Type B pancreatic cell (in vitro differentiated cells): ENCODE data around the gene SCYGR1. TPM values are rescaled to one million over a fixed set of nuclear protein-coding genes. Genes with fewer than 3 reads are reported as not detected.

Experiments used
- DNase-seq: peaks from one replicate; pipeline ENCODE4 v3.0.0; 2021; ENCODE audit warnings: mixed read lengths; ENCODE audit not compliant: unreplicated experiment; ENCODE audit errors: extremely low spot score
- H3K27ac Mint-ChIP-seq: 2 replicates; pipeline ENCODE4 v1.8.0; 2021; ENCODE audit warnings: mild to moderate bottlenecking, mixed read lengths
- H3K27me3 Mint-ChIP-seq: 2 replicates; pipeline ENCODE4 v1.8.0; 2021; ENCODE audit warnings: mixed read lengths
- H3K36me3 Mint-ChIP-seq: 2 replicates; pipeline ENCODE4 v1.8.0; 2021; ENCODE audit warnings: mixed read lengths
- H3K4me1 Mint-ChIP-seq: one replicate; pipeline ENCODE4 v1.8.0; 2021; ENCODE audit warnings: mixed read lengths; ENCODE audit not compliant: unreplicated experiment
- H3K4me3 Mint-ChIP-seq: 2 replicates; pipeline ENCODE4 v1.8.0; 2021; ENCODE audit warnings: mild to moderate bottlenecking, mixed read lengths
- H3K9me3 Mint-ChIP-seq: 2 replicates; pipeline ENCODE4 v1.8.0; 2021; ENCODE audit warnings: mixed read lengths
- total RNA-seq: library from RNA; stranded (reverse); gene quantifications from 2 replicates; pipeline ENCODE4 v1.2.1, GENCODE V29; 2021; ENCODE audit warnings: low replicate concordance
- TF ChIP-seq, protein P1 (sequence below): fragments of 200-600 bp; sonication (generic); conservative IDR thresholded peaks from 2 replicates; pipeline ENCODE4 v1.5.0; 2021; ENCODE audit warnings: antibody characterized with exemption, mild to moderate bottlenecking

The SCYGR1 gene
- total RNA-seq, 1 donor from 2014 or later = not detected

DNA sequence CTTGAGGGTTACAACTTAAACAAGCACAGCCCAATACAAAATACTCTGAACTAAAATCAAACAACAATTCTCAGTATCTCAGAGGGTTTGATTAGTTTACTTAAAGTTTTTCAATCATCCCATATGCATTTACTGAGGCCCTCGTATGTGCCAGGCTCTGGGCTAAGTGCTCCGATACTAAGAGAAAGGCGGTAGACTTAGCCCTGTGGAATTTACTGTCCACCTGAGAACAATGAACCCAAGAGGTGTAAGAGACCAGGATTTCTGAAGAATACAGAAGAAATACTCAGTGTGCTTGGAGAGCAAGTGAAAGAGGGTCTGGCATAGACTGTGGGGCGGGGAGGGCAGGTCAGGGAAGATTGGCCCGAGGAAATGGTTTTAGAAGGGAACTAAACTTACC lies 25.1 kb upstream of the SCYGR1 start:
- H3K9me3 Mint-ChIP-seq = no peaks in the 10 kb centered on the region
- DNase-seq = no peak
- H3K27me3 Mint-ChIP-seq = peaks cover 4% of the 10 kb centered on the region
- no peak overlapping the region for H3K27ac Mint-ChIP-seq
- H3K36me3 Mint-ChIP-seq = no peaks in the 10 kb centered on the region
- TF ChIP-seq, protein P1, sequence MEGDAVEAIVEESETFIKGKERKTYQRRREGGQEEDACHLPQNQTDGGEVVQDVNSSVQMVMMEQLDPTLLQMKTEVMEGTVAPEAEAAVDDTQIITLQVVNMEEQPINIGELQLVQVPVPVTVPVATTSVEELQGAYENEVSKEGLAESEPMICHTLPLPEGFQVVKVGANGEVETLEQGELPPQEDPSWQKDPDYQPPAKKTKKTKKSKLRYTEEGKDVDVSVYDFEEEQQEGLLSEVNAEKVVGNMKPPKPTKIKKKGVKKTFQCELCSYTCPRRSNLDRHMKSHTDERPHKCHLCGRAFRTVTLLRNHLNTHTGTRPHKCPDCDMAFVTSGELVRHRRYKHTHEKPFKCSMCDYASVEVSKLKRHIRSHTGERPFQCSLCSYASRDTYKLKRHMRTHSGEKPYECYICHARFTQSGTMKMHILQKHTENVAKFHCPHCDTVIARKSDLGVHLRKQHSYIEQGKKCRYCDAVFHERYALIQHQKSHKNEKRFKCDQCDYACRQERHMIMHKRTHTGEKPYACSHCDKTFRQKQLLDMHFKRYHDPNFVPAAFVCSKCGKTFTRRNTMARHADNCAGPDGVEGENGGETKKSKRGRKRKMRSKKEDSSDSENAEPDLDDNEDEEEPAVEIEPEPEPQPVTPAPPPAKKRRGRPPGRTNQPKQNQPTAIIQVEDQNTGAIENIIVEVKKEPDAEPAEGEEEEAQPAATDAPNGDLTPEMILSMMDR = no peak
- H3K4me1 Mint-ChIP-seq = peaks cover 2% of the 10 kb centered on the region
- H3K4me3 Mint-ChIP-seq = no peak overlapping the region

GRCh38 chr2:227411990-227412350 lies 24.2 kb upstream of the SCYGR1 start:
- Mint-ChIP-seq H3K4me1 (peaks cover 9% of the 10 kb centered on the region), H3K27me3 (peaks cover 4% of the 10 kb centered on the region), H3K27ac (no peak overlapping the region), H3K36me3 (no peaks in the 10 kb centered on the region), H3K9me3 (no peaks in the 10 kb centered on the region), H3K4me3 (no peak overlapping the region)
- TF ChIP-seq, protein P1 = no peak
- no peak for DNase-seq

GRCh38 chr2:227411320-227411989 lies 23.7 kb upstream of the SCYGR1 start:
- Mint-ChIP-seq H3K27ac (no peak overlapping the region), H3K27me3 (peaks cover 4% of the 10 kb centered on the region), H3K4me1 (peaks cover 14% of the 10 kb centered on the region), H3K36me3 (no peaks in the 10 kb centered on the region), H3K9me3 (no peaks in the 10 kb centered on the region), H3K4me3 (no peak overlapping the region)
- TF ChIP-seq, protein P1 = no peak
- no peak for DNase-seq

DNA sequence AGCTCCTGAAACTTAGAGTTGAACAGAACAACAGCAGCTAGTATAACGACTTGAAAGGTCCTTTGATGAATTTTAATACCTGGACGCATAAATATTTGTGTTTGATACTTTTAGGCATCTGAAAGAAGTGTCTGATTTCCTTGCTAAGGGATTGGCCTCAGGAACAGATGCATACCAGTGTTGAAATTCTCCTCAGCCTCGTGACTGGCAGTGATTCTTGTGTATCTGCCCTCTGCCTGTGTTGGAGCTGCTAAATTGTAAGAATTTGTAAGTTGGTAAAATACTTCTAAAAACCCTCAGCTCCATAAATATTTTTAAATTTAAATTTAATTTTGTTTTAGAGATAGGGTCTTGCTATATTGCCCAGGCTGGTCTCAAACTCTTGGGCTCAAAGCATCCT lies 22.4 kb upstream of the SCYGR1 start:
- Mint-ChIP-seq H3K36me3 (no peaks in the 10 kb centered on the region), H3K4me3 (no peak overlapping the region), H3K27ac (no peak overlapping the region), H3K9me3 (no peaks in the 10 kb centered on the region), H3K27me3 (peaks cover 4% of the 10 kb centered on the region), H3K4me1 (peaks cover 20% of the 10 kb centered on the region)
- TF ChIP-seq, protein P1 = no peak
- no peak for DNase-seq

- no peak overlapping the region for H3K27ac Mint-ChIP-seq
- no peak for DNase-seq
- TF ChIP-seq, protein P1 = no peak
- H3K36me3 Mint-ChIP-seq = no peaks in the 10 kb centered on the region
- H3K4me1 Mint-ChIP-seq = peaks cover 20% of the 10 kb centered on the region
- H3K27me3 Mint-ChIP-seq = peaks cover 4% of the 10 kb centered on the region
- no peaks in the 10 kb centered on the region for H3K9me3 Mint-ChIP-seq
- no peak overlapping the region for H3K4me3 Mint-ChIP-seq
These were observed 19.9 kb upstream of the SCYGR1 start for GRCh38 chr2:227407591-227408151.
